ENCODE data around the gene AKAP1. TPM values are rescaled to one million over a fixed set of nuclear protein-coding genes. Genes with fewer than 3 reads are reported as not detected.
A peak's percentile ranks its signal among the peaks of the same experiment; 100 is the strongest.

The AKAP1 gene
- polyA plus RNA-seq, 5 donors: 35.3 to 57.6 (median 47.4) TPM

DNA sequence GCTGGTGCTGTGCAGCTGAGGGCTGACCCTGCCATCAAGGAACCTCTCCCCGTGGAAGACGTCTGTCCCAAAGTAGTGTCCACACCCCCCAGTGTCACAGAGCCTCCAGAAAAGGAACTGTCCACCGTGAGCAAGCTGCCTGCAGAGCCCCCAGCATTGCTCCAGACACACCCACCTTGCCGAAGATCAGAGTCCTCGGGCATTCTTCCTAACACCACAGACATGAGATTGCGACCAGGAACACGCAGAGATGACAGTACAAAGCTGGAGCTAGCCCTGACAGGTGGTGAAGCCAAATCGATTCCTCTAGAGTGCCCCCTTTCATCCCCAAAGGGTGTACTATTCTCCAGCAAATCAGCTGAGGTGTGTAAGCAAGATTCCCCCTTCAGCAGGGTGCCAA is 20.5 kb downstream of the AKAP1 start:
- no peak for DNase-seq

DNA sequence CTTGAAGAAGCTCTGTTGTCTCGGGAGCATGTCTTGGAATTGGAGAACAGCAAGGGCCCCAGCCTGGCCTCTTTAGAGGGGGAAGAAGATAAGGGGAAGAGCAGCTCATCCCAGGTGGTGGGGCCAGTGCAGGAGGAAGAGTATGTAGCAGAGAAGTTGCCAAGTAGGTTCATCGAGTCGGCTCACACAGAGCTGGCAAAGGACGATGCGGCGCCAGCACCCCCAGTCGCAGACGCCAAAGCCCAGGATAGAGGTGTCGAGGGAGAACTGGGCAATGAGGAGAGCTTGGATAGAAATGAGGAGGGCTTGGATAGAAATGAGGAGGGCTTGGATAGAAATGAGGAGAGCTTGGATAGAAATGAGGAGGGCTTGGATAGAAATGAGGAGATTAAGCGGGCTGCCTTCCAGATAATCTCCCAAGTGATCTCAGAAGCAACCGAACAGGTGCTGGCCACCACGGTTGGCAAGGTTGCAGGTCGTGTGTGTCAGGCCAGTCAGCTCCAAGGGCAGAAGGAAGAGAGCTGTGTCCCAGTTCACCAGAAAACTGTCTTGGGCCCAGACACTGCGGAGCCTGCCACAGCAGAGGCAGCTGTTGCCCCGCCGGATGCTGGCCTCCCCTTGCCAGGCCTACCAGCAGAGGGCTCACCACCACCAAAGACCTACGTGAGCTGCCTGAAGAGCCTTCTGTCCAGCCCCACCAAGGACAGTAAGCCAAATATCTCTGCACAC is 21.2 kb downstream of the AKAP1 start:
- DNase-seq: no peak

DNA sequence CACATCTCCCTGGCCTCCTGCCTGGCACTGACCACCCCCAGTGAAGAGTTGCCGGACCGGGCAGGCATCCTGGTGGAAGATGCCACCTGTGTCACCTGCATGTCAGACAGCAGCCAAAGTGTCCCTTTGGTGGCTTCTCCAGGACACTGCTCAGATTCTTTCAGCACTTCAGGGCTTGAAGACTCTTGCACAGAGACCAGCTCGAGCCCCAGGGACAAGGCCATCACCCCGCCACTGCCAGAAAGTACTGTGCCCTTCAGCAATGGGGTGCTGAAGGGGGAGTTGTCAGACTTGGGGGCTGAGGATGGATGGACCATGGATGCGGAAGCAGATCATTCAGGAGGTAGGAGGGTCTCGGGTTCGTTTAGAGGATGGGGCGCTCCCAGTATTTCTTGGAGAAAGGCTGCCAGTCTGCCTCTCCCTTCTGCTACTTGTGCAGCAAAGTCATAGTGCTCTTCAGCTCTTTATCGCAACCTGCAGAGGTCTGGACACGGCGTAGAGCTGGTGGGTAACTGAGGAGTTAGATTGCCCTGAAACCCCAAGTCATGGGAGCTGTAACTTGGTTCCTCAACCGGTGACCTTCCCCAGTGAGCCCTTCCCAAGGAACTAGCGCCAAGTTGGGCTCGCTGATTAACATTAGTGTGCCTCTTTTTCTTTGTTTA is 21.9 kb downstream of the AKAP1 start:
- DNase-seq: no peak

DNA sequence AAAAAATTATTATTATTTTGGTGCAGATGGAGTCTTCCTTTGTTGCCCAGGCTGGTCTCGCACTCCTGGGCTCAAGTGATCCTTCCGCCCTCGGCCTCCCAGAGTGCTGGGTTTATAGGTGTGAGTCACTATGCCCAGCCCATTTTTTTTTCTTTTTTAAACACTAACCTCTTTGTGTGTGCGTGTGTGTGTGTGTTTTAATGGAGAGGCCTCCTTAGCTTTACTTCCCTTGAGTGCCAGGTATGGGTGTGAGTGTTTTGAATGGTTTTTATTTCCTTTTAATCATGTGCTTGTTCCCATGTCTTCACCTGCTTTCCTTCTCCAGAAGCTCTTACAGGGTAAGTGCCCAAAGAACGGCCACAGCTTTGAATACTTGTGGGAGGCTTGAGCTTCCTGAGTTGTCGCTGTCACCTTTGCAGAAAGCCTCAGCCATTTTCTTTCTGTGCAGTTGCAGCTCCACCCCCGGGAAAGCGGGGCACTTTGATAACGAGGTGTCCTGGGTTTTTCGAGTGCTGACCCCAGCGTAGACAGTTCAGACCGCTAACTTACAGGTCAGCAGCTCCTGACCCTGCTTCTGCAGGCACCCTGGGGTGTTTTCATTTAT is 22.6 kb downstream of the AKAP1 start:
- peak; percentile 42 to 45 for DNase-seq

GRCh38 chr17:57108671-57109392 is 23.8 kb downstream of the AKAP1 start:
- DNase-seq: no peak

- no peak for DNase-seq
Observed at GRCh38 chr17:57109393-57110151, 24.5 kb downstream of the AKAP1 start.

GRCh38 chr17:57110152-57110542 is 25.1 kb downstream of the AKAP1 start:
- no peak for DNase-seq

DNA sequence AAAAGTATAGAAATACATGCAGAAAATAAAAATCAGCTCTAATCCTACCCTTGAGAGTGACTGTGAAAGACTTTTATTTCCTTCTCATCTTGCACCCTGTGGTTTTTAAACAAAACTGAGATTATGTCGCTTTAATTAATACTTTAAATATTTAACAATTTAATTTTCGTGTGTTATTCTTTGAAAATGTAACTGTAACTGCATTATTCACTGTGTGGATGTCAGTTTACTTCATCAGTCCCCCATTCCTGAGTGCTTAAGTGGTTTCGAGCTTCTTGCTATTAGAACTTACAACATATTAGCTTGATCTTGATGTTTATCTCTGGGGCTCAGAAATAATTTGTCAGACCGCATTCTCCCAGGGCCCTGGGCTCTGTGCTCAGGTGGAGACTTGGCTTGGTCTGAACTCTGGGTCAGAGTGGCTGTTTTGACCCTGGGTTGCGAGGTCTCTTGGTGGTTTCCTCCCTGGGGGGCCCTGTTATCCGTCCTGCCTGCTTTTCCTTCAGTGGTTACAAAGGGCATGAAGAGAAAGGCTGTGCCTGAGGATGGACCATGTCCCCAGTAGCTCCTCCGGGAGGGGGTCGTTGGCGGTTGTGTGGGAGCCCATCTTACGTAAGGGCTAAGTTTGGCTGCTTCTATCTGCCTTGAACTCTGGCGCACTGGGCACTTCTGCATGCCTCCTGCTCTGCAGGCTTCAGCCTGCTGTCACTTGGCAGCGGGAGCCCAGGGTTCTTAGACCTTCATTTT is 25.7 kb downstream of the AKAP1 start:
- no peak for DNase-seq

DNA sequence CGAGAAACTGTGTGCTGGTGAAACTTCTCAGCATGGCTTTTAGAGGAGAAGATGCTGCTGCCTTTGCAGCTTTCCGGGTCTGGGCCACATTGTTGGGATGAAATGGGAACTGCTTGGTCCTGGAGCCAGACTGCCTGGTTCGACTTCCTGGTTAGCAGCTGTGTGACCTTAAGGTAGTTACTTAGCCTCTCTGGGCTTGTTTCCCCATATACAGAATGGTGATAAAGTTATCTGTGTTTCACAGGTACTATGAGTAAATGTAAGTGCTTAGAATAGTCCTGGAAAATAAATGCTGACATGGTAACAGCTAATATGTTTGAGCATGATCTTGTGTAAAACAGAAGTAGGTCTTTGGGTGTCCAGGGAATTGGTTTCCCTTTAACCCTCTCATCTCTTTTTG is 26.3 kb downstream of the AKAP1 start:
- DNase-seq: no peak

DNA sequence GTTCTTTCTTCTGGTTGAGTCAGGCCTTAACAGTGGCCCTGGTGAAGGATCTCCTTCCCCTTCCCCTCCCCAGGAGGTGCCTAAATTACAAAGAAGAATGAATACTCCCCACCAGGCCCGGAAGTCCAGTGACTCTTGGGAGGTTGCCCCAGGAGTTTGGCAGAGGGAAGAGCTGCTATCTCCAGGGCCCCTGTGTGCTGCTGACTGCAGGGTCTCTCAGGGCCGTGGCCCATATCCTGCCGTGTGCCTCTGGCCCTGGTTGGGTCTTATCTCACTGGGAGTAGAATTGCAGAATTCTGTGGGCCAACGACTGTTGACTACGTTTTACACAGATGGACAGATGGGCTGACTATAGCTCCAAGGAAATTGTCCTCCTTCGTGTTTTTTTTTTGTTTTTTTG is 28.0 kb downstream of the AKAP1 start:
- no peak for DNase-seq

DNA sequence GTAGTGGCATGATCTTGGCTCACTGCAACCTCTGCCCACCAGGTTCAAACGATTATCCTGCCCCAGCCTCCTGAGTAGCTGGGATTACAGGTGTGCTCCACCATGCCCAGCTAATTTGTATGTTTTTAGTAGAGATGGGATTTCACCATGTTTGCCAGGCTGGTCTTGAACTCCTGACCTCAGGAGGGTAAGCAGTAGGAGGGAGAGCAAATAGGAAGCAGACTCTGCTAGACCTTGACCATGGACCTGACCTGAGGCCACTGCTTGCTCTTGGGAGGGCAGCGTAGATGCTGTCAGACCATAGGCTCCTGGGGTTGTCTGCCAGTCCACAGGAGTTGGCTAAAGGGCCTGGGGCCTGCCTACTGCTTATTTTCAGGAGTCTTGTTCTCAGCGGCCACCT is 28.6 kb downstream of the AKAP1 start:
- no peak for DNase-seq

- no peak for DNase-seq
Observed at GRCh38 chr17:57114085-57114673, 29.1 kb downstream of the AKAP1 start.

DNA sequence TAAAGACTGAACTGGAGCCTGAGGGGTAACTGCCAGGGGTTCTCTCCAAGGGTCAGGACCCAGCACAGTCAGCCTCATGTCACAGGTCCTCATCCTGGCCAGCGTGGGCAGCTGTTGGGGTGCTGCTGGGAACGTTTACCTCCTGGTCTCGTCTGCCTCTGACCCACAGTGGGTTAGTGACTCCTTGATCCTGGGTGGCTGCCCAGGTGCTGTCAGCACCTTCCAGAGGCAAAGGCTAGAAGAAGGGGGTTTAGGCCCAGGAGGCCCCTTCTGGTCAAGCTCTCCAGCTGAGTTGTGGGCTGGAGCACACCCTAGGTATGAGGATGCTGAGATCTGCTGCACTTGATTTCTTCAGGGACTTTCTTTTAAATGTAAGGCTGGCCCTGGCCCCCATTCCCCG is 30.3 kb downstream of the AKAP1 start:
- DNase-seq: no peak

DNA sequence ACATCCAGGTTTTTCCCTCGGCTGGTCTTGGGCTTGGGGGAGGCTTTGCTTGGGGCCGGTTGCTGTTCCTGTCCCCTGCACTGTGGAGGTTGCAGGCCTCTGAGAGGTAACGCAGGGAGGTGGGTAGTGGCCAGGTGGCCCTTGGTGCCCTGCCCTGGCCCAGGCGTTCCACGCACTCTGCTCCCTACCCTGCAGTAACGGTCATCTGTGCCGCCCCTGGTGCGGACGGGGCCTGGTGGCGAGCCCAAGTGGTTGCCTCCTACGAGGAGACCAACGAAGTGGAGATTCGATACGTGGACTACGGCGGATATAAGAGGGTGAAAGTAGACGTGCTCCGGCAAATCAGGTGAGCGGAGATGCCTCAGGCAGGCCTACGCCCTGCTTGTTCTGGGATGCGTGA is 30.9 kb downstream of the AKAP1 start:
- no peak for DNase-seq

- no peak for DNase-seq
Observed at GRCh38 chr17:57117798-57118197, 32.8 kb downstream of the AKAP1 start.

GRCh38 chr17:57120814-57121213 is 35.8 kb downstream of the AKAP1 start:
- DNase-seq: no peak

- peak in 1 of 2 donors; percentile 36 for DNase-seq
Observed at GRCh38 chr17:57121308-57122042, 36.4 kb downstream of the AKAP1 start.

- DNase-seq: no peak
Observed at GRCh38 chr17:57124053-57124452, 39.0 kb downstream of the AKAP1 start.

DNA sequence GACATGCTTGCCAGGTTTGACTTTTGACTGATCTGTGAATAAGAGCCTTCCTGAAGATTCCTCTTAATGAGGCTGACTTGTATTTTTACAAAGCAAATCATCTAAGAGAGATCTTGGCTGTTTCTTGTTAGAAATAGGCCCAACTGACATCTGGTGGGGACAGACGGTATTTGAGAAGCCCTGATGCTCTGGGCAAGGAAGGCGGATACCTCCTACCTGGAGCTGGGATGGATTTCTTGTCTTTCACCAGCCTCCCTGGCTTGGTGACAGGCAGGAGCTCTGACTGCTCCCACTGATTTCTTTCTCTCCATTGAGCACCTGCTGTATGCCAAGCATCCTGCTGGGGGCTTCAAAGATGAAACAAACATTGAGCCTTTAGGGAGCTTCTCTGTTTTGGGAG is 40.4 kb downstream of the AKAP1 start:
- no peak for DNase-seq

DNA sequence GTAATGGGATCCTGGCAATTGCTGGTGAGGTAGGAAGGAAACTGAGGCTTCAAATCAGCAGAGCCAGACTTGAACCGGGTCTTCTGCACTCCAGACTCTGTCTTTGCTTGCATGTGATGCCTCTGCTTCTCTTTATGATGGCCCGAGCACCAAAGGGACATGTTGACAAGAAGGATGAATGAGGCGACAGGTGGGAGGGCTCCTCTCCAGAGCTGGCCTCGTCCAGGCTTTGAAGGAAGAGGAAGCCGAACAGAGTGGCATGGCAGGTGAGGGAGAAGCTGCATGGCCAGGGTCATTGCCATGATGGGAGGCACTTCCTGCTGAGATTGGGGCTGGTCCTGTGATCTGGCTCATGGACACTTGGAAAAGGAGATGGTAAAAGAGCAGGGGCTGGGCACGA is 40.8 kb downstream of the AKAP1 start:
- no peak for DNase-seq
